Measurements from ENCODE around the gene ZNF491. TPM values are rescaled to one million over a fixed set of nuclear protein-coding genes. Genes with fewer than 3 reads are reported as not detected.

Gene ZNF491
- total RNA-seq, 4 donors from 2014 or later: 0.75 to 3.1 (median 2.4) TPM; not detected in 1

DNA sequence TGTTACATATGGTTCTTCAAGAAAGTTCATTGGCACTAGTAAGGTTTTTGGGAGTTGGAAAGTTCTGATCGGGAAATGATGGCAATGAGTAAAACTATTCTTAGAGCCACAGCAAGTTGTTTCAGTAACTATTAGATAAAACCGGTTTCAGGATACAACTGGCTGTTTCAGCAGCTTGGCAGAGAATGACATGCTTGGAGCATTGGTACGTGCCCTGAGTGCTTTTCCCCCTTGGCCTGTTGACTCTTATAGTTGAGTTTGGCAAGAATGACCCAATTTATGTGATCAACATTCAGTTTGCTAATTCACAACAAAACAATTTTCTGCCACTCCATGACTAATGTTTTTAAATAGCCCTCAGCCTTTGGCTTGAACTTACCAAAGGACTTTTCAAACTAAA, 10.8 kb upstream of the ZNF491 start:
- no peaks in the 10 kb centered on the region for H3K27me3 ChIP-seq
- H3K9me3 ChIP-seq: peaks cover 39 to 56% of the 10 kb centered on the region in 2 donors
- no peak for TF ChIP-seq POLR2A (IDR thresholded peaks at IDR 0.05)
- no peak for TF ChIP-seq EP300 (IDR thresholded peaks at IDR 0.05; ENCODE audit: low read depth)
- TF ChIP-seq, protein P1, sequence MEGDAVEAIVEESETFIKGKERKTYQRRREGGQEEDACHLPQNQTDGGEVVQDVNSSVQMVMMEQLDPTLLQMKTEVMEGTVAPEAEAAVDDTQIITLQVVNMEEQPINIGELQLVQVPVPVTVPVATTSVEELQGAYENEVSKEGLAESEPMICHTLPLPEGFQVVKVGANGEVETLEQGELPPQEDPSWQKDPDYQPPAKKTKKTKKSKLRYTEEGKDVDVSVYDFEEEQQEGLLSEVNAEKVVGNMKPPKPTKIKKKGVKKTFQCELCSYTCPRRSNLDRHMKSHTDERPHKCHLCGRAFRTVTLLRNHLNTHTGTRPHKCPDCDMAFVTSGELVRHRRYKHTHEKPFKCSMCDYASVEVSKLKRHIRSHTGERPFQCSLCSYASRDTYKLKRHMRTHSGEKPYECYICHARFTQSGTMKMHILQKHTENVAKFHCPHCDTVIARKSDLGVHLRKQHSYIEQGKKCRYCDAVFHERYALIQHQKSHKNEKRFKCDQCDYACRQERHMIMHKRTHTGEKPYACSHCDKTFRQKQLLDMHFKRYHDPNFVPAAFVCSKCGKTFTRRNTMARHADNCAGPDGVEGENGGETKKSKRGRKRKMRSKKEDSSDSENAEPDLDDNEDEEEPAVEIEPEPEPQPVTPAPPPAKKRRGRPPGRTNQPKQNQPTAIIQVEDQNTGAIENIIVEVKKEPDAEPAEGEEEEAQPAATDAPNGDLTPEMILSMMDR (IDR thresholded peaks at IDR 0.05): no peak
- no peak for TF ChIP-seq POLR2AphosphoS5 (IDR thresholded peaks at IDR 0.05)
- H3K36me3 ChIP-seq: peaks cover 0 to 15% (median 0%) of the 10 kb centered on the region in 4 donors
- no peak overlapping the region for H3K4me3 ChIP-seq
- in situ Hi-C loops (cut with MboI; ENCODE audit: low pct_ligation_motif_present in 1 of 4, low pct_unique_long_range_greater_than_20kb in 1 of 4, low sequenced_read_pairs in 3 of 4) (no loop called here), intact Hi-C loops (cut with DNase I; ENCODE audit: low total_unique reads) (no loop called here)
- DNase-seq: no peak
- no peaks in the 10 kb centered on the region for H3K4me1 ChIP-seq
- H3K27ac ChIP-seq: no peak overlapping the region
- 83 to 88% methylated on average over 3 of the region's 3 CpGs for WGBS, 2 donors (ENCODE audit: low coverage in 1 of 2)

DNA sequence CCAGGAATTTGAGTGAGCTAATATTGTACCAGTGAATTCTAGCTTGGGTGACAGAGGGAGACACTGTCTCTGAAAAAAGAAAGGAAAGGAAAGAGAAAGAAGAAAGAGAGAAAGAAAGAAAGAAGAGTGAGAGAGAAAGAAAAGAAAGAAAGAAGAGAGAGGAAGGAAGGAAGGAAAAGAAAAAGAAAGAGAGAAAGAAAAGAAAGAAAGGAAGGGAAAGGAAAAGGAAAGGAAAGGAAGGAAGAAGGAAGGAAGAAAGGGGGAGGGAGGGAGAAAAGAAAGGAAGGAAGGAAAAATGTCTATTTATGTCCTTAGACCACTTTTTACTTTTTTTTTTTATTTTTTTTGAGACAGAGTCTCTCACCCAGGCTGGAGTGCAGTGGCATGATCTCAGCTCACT, 5.4 kb upstream of the ZNF491 start:
- H3K36me3 ChIP-seq: no peaks in the 10 kb centered on the region
- no peak for TF ChIP-seq POLR2AphosphoS5 (IDR thresholded peaks at IDR 0.05)
- TF ChIP-seq, protein P1 (IDR thresholded peaks at IDR 0.05): no peak
- TF ChIP-seq EP300 (IDR thresholded peaks at IDR 0.05; ENCODE audit: low read depth): no peak
- H3K27ac ChIP-seq: no peak overlapping the region
- H3K4me1 ChIP-seq: peaks cover 5 to 10% (median 9%) of the 10 kb centered on the region in 4 donors
- DNase-seq: no peak
- H3K9me3 ChIP-seq: peaks cover 16 to 19% of the 10 kb centered on the region in 2 donors
- no peak overlapping the region for H3K4me3 ChIP-seq
- no peaks in the 10 kb centered on the region for H3K27me3 ChIP-seq
- intact Hi-C loops (cut with DNase I; ENCODE audit: low total_unique reads) (no loop called here), in situ Hi-C loops (cut with MboI; ENCODE audit: low pct_ligation_motif_present in 1 of 4, low pct_unique_long_range_greater_than_20kb in 1 of 4, low sequenced_read_pairs in 3 of 4) (no loop called here)

DNA sequence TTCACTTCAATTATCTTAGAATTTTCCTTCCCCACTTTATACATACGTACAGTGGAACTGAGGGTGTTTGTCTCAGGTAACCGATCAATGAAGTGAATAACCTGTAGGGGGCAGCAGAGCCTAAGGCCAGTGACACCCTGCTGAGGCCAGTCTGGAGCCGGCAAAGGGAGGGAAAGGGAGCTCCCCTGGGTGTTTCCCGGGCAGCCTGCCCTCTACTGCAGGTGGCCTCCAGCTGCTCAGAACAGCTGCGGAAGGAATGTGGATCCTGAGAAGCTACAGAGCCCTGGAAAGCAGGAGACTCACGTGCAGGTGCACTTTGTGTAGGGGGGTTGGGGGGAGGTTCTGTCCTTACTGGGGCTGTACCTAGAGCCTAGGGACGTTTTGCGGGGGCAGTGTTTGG, 832 bp upstream of the ZNF491 start:
- peak; percentile 92 for DNase-seq
- H3K27ac ChIP-seq: peak overlapping the region; percentile 84 to 91 (median 86)
- TF ChIP-seq, protein P1 (IDR thresholded peaks at IDR 0.05): peak; percentile 87 to 94 (median 92)
- TF ChIP-seq POLR2AphosphoS5 (IDR thresholded peaks at IDR 0.05) (peak; percentile 75 to 92 (median 83)), POLR2A (IDR thresholded peaks at IDR 0.05) (no peak)
- WGBS, 2 donors (ENCODE audit: low coverage in 1 of 2): 4% methylated on average over 8 of the region's 8 CpGs; no CpG with 5 or more reads in 1 of the 2 donors
- in situ Hi-C loops (cut with MboI; ENCODE audit: low pct_ligation_motif_present in 1 of 4, low pct_unique_long_range_greater_than_20kb in 1 of 4, low sequenced_read_pairs in 3 of 4) (no loop called here), intact Hi-C loops (cut with DNase I; ENCODE audit: low total_unique reads) (no loop called here)
- H3K4me3 ChIP-seq: peak overlapping the region in 1 of 4 donors; percentile 67
- H3K36me3 ChIP-seq: no peaks in the 10 kb centered on the region
- H3K9me3 ChIP-seq: no peaks in the 10 kb centered on the region
- no peaks in the 10 kb centered on the region for H3K27me3 ChIP-seq
- H3K4me1 ChIP-seq: peaks cover 7 to 21% (median 17%) of the 10 kb centered on the region in 4 donors

DNA sequence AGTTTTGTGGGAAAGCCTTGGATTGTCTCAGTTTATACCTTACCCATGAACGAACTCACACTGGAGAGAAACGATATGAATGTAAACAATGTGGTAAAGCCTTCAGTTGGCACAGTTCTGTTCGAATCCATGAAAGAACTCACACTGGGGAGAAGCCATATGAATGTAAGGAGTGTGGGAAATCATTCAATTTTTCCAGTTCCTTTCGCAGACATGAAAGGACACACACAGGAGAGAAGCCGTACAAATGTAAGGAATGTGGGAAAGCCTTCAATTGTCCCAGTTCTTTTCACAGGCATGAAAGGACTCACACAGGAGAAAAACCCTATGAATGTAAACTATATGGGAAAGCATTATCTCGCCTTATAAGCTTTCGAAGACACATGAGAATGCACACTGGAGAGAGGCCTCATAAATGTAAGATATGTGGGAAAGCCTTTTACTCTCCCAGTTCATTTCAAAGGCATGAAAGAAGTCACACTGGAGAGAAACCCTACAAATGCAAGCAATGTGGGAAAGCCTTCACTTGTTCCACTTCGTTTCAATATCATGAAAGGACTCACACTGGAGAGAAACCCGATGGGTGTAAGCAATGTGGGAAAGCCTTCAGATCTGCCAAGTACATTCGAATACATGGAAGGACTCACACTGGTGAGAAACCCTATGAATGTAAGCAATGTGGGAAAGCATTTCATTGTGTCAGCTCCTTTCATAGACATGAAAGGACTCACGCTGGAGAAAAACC, 8.2 kb downstream of the ZNF491 start:
- no peak for TF ChIP-seq POLR2A (IDR thresholded peaks at IDR 0.05)
- TF ChIP-seq, protein P1 (IDR thresholded peaks at IDR 0.05): no peak
- TF ChIP-seq EP300 (IDR thresholded peaks at IDR 0.05; ENCODE audit: low read depth): no peak
- no peak for TF ChIP-seq POLR2AphosphoS5 (IDR thresholded peaks at IDR 0.05)
- Histone ChIP-seq H3K27me3 (no peaks in the 10 kb centered on the region), H3K27ac (no peak overlapping the region), H3K4me1 (no peaks in the 10 kb centered on the region), H3K36me3 (peaks cover 0 to 17% (median 7%) of the 10 kb centered on the region in 4 donors), H3K4me3 (no peak overlapping the region), H3K9me3 (peaks cover 21 to 29% of the 10 kb centered on the region in 2 donors)
- in situ Hi-C loops (cut with MboI; ENCODE audit: low pct_ligation_motif_present in 1 of 4, low pct_unique_long_range_greater_than_20kb in 1 of 4, low sequenced_read_pairs in 3 of 4): no loop called here
- 82 to 89% methylated on average over 10 to 11 of the region's 11 CpGs for WGBS, 2 donors (ENCODE audit: low coverage in 1 of 2)
- intact Hi-C loops (cut with DNase I; ENCODE audit: low total_unique reads): no loop called here
- DNase-seq: no peak

All from transverse colon (tissue), 4 donors.